Stimulated activated effector memory CD8-positive, alpha-beta T cell treated with anti-CD3 and anti-CD28 coated beads, Interleukin-12 subunit alpha, Interleukin-12 subunit beta, amount 100 ng/mL, for 72 hours (primary cell): ENCODE results near the gene FARS2.
"Not testable (repeated sequence)": the region's sequence is repeated elsewhere in the genome, so short reads cannot be mapped to it uniquely, and the experiment has no call there.

ENCODE experiments used
- ATAC-seq: fragments of 150-1000 bp; cut with Tn5 transposase; 2 replicates; pipeline ENCODE4 v1.10.0; 2021
- DNase-seq, 2 donors: peaks; one replicate each; pipeline ENCODE4 v3.0.0; 2021 to 2022; ENCODE audit warnings: low spot score in 2 of 2
- H3K27ac Mint-ChIP-seq: one replicate; pipeline ENCODE4 v1.8.0; 2022; ENCODE audit warnings: mild to moderate bottlenecking, mixed read lengths
- H3K36me3 Mint-ChIP-seq: one replicate; pipeline ENCODE4 v1.8.0; 2022; ENCODE audit warnings: mild to moderate bottlenecking, mixed read lengths
- H3K4me1 Mint-ChIP-seq: one replicate; pipeline ENCODE4 v1.8.0; 2022; ENCODE audit warnings: mixed read lengths
- H3K4me3 Mint-ChIP-seq: one replicate; pipeline ENCODE4 v1.8.0; 2022; ENCODE audit warnings: mild to moderate bottlenecking, mixed read lengths
- H3K9me3 Mint-ChIP-seq: one replicate; pipeline ENCODE4 v1.8.0; 2022; ENCODE audit warnings: mixed read lengths

Gene FARS2

GRCh38 chr6:5656695-5657094, 395.4 kb downstream of the FARS2 start:
- not testable (repeated sequence) for ATAC-seq, DNase-seq, H3K36me3 Mint-ChIP-seq, H3K27ac Mint-ChIP-seq, H3K9me3 Mint-ChIP-seq, H3K4me3 Mint-ChIP-seq
- peaks cover 12% of the 10 kb centered on the region for H3K4me1 Mint-ChIP-seq

GRCh38 chr6:5657684-5658430, 396.5 kb downstream of the FARS2 start:
- DNase-seq (no peak), ATAC-seq (no peak)
- Mint-ChIP-seq H3K36me3 (no peaks in the 10 kb centered on the region), H3K4me1 (peaks cover 12% of the 10 kb centered on the region), H3K4me3 (no peak overlapping the region), H3K27ac (no peak overlapping the region), H3K9me3 (no peaks in the 10 kb centered on the region)

GRCh38 chr6:5659467-5659866, 398.2 kb downstream of the FARS2 start:
- H3K9me3 Mint-ChIP-seq: no peaks in the 10 kb centered on the region
- no peak for DNase-seq
- H3K36me3 Mint-ChIP-seq: no peaks in the 10 kb centered on the region
- H3K27ac Mint-ChIP-seq: no peak overlapping the region
- H3K4me3 Mint-ChIP-seq: no peak overlapping the region
- no peak for ATAC-seq
- peaks cover 12% of the 10 kb centered on the region for H3K4me1 Mint-ChIP-seq

- Mint-ChIP-seq H3K4me1 (peaks cover 24% of the 10 kb centered on the region), H3K27ac (no peak overlapping the region), H3K36me3 (no peaks in the 10 kb centered on the region), H3K9me3 (no peaks in the 10 kb centered on the region), H3K4me3 (no peak overlapping the region)
- DNase-seq: no peak
- ATAC-seq: no peak
Observed at GRCh38 chr6:5660772-5661171, 399.5 kb downstream of the FARS2 start.

GRCh38 chr6:5662797-5663196, 401.5 kb downstream of the FARS2 start:
- no peak overlapping the region for H3K4me3 Mint-ChIP-seq
- H3K9me3 Mint-ChIP-seq: no peaks in the 10 kb centered on the region
- peaks cover 32% of the 10 kb centered on the region for H3K4me1 Mint-ChIP-seq
- DNase-seq (no peak), ATAC-seq (no peak)
- H3K36me3 Mint-ChIP-seq: no peaks in the 10 kb centered on the region
- H3K27ac Mint-ChIP-seq: no peak overlapping the region

- H3K27ac Mint-ChIP-seq: no peak overlapping the region
Observed at GRCh38 chr6:5663259-5663658, 401.9 kb downstream of the FARS2 start.

GRCh38 chr6:5663739-5664138, 402.4 kb downstream of the FARS2 start:
- no peak overlapping the region for H3K4me3 Mint-ChIP-seq

More at GRCh38 chr6:5663259-5663658, 401.9 kb downstream of the FARS2 start:
- DNase-seq (no peak), ATAC-seq (no peak)
- no peaks in the 10 kb centered on the region for H3K9me3 Mint-ChIP-seq
- H3K36me3 Mint-ChIP-seq: no peaks in the 10 kb centered on the region
- H3K4me1 Mint-ChIP-seq: peaks cover 35% of the 10 kb centered on the region
- H3K4me3 Mint-ChIP-seq: no peak overlapping the region

GRCh38 chr6:5664149-5664548, 402.8 kb downstream of the FARS2 start:
- DNase-seq (no peak), ATAC-seq (no peak)
- Mint-ChIP-seq H3K36me3 (no peaks in the 10 kb centered on the region), H3K9me3 (no peaks in the 10 kb centered on the region), H3K4me3 (no peak overlapping the region), H3K4me1 (peaks cover 35% of the 10 kb centered on the region), H3K27ac (no peak overlapping the region)

More at GRCh38 chr6:5663739-5664138, 402.4 kb downstream of the FARS2 start:
- no peak for DNase-seq
- Mint-ChIP-seq H3K4me1 (peaks cover 35% of the 10 kb centered on the region), H3K36me3 (no peaks in the 10 kb centered on the region), H3K9me3 (no peaks in the 10 kb centered on the region), H3K27ac (no peak overlapping the region)
- ATAC-seq: no peak

GRCh38 chr6:5665173-5665572, 403.9 kb downstream of the FARS2 start:
- DNase-seq (no peak), ATAC-seq (peak; percentile 40)
- peak overlapping the region; percentile 21 for H3K4me3 Mint-ChIP-seq
- no peaks in the 10 kb centered on the region for H3K36me3 Mint-ChIP-seq
- H3K27ac Mint-ChIP-seq: peak overlapping the region; percentile 75
- H3K4me1 Mint-ChIP-seq: peaks cover 35% of the 10 kb centered on the region
- H3K9me3 Mint-ChIP-seq: no peaks in the 10 kb centered on the region

- Mint-ChIP-seq H3K9me3 (no peaks in the 10 kb centered on the region), H3K27ac (peak overlapping the region; percentile 75), H3K4me3 (no peak overlapping the region), H3K4me1 (peaks cover 31% of the 10 kb centered on the region), H3K36me3 (no peaks in the 10 kb centered on the region)
- no peak for ATAC-seq
- DNase-seq: no peak
Observed at GRCh38 chr6:5665667-5666066, 404.4 kb downstream of the FARS2 start.

- Mint-ChIP-seq H3K4me3 (no peak overlapping the region), H3K4me1 (peaks cover 30% of the 10 kb centered on the region), H3K27ac (no peak overlapping the region), H3K36me3 (no peaks in the 10 kb centered on the region), H3K9me3 (no peaks in the 10 kb centered on the region)
- DNase-seq (no peak), ATAC-seq (no peak)
Observed at GRCh38 chr6:5666695-5667094, 405.4 kb downstream of the FARS2 start.

- Mint-ChIP-seq H3K36me3 (no peaks in the 10 kb centered on the region), H3K4me3 (no peak overlapping the region), H3K4me1 (peaks cover 32% of the 10 kb centered on the region), H3K9me3 (no peaks in the 10 kb centered on the region), H3K27ac (no peak overlapping the region)
- DNase-seq (no peak), ATAC-seq (no peak)
Observed at GRCh38 chr6:5667737-5668136, 406.4 kb downstream of the FARS2 start.

- no peaks in the 10 kb centered on the region for H3K36me3 Mint-ChIP-seq
- no peaks in the 10 kb centered on the region for H3K9me3 Mint-ChIP-seq
- H3K4me1 Mint-ChIP-seq: peaks cover 24% of the 10 kb centered on the region
- ATAC-seq (no peak), DNase-seq (no peak)
- no peak overlapping the region for H3K4me3 Mint-ChIP-seq
- no peak overlapping the region for H3K27ac Mint-ChIP-seq
Observed at GRCh38 chr6:5670381-5670780, 409.1 kb downstream of the FARS2 start.

GRCh38 chr6:5670811-5671561, 409.7 kb downstream of the FARS2 start:
- Mint-ChIP-seq H3K36me3 (no peaks in the 10 kb centered on the region), H3K4me3 (no peak overlapping the region), H3K9me3 (no peaks in the 10 kb centered on the region), H3K4me1 (peaks cover 18% of the 10 kb centered on the region), H3K27ac (no peak overlapping the region)
- DNase-seq (no peak), ATAC-seq (peak; percentile 52)

GRCh38 chr6:5671601-5672559, 410.6 kb downstream of the FARS2 start:
- no peaks in the 10 kb centered on the region for H3K9me3 Mint-ChIP-seq
- H3K4me3 Mint-ChIP-seq: no peak overlapping the region
- no peak for ATAC-seq
- no peaks in the 10 kb centered on the region for H3K36me3 Mint-ChIP-seq
- no peak overlapping the region for H3K27ac Mint-ChIP-seq
- H3K4me1 Mint-ChIP-seq: peaks cover 18% of the 10 kb centered on the region
- DNase-seq: no peak
